Measurements from ENCODE around the gene XG.

GRCh38 chrX:2828959-2829411 is 77.1 kb downstream of the XG start:
- TF ChIP-seq POLR2A (IDR thresholded peaks at IDR 0.05) (no peak), CTCF (IDR thresholded peaks at IDR 0.05) (no peak)

Measured in body of pancreas (tissue), 4 donors.